Measurements from ENCODE around the gene ERCC6L2. TPM values are rescaled to one million over a fixed set of nuclear protein-coding genes. Genes with fewer than 3 reads are reported as not detected.

The ERCC6L2 gene
- total RNA-seq, 1 experiment from 2014 or later, result 39.7 TPM

DNA sequence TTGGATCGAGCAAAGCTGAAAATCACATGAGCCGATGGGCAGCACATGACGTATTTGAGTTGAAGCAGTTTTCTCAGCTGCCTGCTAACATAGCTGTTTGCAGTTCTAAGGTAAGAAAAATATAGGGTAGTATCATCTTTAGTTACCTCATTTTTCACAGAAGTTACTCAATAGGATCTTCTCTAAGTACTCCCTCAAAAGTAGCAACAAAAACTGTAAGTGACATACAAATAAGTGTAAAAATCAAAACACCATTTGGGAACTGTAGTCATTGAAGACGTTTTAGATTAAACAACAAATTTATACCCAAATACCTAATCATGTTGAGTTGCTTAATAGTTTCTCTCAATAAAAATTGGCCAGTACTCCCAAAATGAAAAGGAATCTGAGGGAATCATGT lies 102.6 kb downstream of the ERCC6L2 start:
- intact Hi-C loops (cut with micrococcal nuclease; ENCODE audit: unreplicated experiment), result no loop called here
- no peak overlapping the region for H3K27ac ChIP-seq (ENCODE audit: low read length)
- ChIA-PET CTCF (no interaction called here), POLR2A (no interaction called here)
- no peak overlapping the region for H3K4me3 ChIP-seq (ENCODE audit: low read depth in 2 of 2, low read length in 2 of 2)
- TF ChIP-seq POLR2AphosphoS5 (IDR thresholded peaks at IDR 0.05; ENCODE audit: low read depth, low read length) (no peak), TCF7L2 (IDR thresholded peaks at IDR 0.05; ENCODE audit: low read depth, low read length) (no peak), REST (IDR thresholded peaks at IDR 0.05; ENCODE audit: insufficient read depth in 1 of 2, low read depth in 2 of 2, low read length in 1 of 2) (no peak), SIN3A (IDR thresholded peaks at IDR 0.05; ENCODE audit: borderline replicate concordance, insufficient read depth, low read depth, low read length) (no peak)
- TF ChIP-seq, protein P1, sequence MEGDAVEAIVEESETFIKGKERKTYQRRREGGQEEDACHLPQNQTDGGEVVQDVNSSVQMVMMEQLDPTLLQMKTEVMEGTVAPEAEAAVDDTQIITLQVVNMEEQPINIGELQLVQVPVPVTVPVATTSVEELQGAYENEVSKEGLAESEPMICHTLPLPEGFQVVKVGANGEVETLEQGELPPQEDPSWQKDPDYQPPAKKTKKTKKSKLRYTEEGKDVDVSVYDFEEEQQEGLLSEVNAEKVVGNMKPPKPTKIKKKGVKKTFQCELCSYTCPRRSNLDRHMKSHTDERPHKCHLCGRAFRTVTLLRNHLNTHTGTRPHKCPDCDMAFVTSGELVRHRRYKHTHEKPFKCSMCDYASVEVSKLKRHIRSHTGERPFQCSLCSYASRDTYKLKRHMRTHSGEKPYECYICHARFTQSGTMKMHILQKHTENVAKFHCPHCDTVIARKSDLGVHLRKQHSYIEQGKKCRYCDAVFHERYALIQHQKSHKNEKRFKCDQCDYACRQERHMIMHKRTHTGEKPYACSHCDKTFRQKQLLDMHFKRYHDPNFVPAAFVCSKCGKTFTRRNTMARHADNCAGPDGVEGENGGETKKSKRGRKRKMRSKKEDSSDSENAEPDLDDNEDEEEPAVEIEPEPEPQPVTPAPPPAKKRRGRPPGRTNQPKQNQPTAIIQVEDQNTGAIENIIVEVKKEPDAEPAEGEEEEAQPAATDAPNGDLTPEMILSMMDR (IDR thresholded peaks at IDR 0.05), result no peak
- no TSS peak for BruUV-seq (replicated peaks)
- H3K36me3 ChIP-seq (ENCODE audit: control insufficient read depth, insufficient read depth, low read length), result peaks cover 2% of the 10 kb centered on the region
- ATAC-seq, result no peak
- H3K27me3 ChIP-seq (ENCODE audit: control insufficient read depth, insufficient read depth, low read length), result no peaks in the 10 kb centered on the region
- H3K9me3 ChIP-seq (ENCODE audit: control insufficient read depth, insufficient read depth, low read depth, low read length), result no peaks in the 10 kb centered on the region
- no peaks in the 10 kb centered on the region for H3K4me1 ChIP-seq (ENCODE audit: control insufficient read depth, insufficient read depth, low read length)
- in situ Hi-C loops (cut with HindIII; ENCODE audit: low pct_unique_long_range_greater_than_20kb, low sequenced_read_pairs), result no loop called here
- no peak for DNase-seq (ENCODE audit: low read depth, low spot score)

DNA sequence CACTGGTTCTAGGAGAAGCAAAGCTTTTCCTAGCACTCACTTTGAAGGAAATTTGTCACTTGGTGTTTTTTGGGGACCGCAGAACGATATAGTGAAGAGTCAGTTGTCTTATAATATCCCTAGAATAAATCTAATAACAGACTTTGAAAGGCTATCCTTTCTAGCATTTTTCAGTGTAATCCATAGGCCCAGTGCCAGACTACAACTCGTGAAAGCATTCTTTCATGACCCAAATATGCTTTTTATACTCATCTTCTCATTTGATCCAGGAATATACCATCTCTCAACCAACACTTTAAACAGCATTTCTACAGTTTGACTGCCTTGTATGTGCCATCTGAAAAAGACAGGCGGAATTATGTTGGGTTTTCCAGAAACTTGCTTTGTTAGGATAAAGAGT lies 104.0 kb downstream of the ERCC6L2 start:
- intact Hi-C loops (cut with micrococcal nuclease; ENCODE audit: unreplicated experiment) (no loop called here), in situ Hi-C loops (cut with HindIII; ENCODE audit: low pct_unique_long_range_greater_than_20kb, low sequenced_read_pairs) (no loop called here)
- Histone ChIP-seq H3K27ac (ENCODE audit: low read length) (no peak overlapping the region), H3K27me3 (ENCODE audit: control insufficient read depth, insufficient read depth, low read length) (no peaks in the 10 kb centered on the region), H3K36me3 (ENCODE audit: control insufficient read depth, insufficient read depth, low read length) (peaks cover 2% of the 10 kb centered on the region), H3K4me3 (ENCODE audit: low read depth in 2 of 2, low read length in 2 of 2) (no peak overlapping the region), H3K4me1 (ENCODE audit: control insufficient read depth, insufficient read depth, low read length) (no peaks in the 10 kb centered on the region), H3K9me3 (ENCODE audit: control insufficient read depth, insufficient read depth, low read depth, low read length) (no peaks in the 10 kb centered on the region)
- ChIA-PET POLR2A (no interaction called here), CTCF (no interaction called here)
- DNase-seq (ENCODE audit: low read depth, low spot score) (no peak), ATAC-seq (no peak)
- no TSS peak for BruUV-seq (replicated peaks)
- TF ChIP-seq TCF7L2 (IDR thresholded peaks at IDR 0.05; ENCODE audit: low read depth, low read length) (no peak), REST (IDR thresholded peaks at IDR 0.05; ENCODE audit: insufficient read depth in 1 of 2, low read depth in 2 of 2, low read length in 1 of 2) (no peak), POLR2AphosphoS5 (IDR thresholded peaks at IDR 0.05; ENCODE audit: low read depth, low read length) (no peak), SIN3A (IDR thresholded peaks at IDR 0.05; ENCODE audit: borderline replicate concordance, insufficient read depth, low read depth, low read length) (no peak)
- TF ChIP-seq, protein P1 (IDR thresholded peaks at IDR 0.05), result no peak
